ENCODE data around the gene GRAMD1C.

Gene GRAMD1C

GRCh38 chr3:113829576-113830354 is 8.8 kb upstream of the GRAMD1C start:
- no peak for TF ChIP-seq CTCF (IDR thresholded peaks at IDR 0.05)
- peak overlapping the region; percentile 94 for H3K27ac ChIP-seq
- H3K4me1 ChIP-seq (ENCODE audit: control insufficient read depth in 1 of 2, insufficient read depth in 1 of 2, low read depth in 1 of 2, low read length in 1 of 2): peaks cover 38 to 58% of the 10 kb centered on the region in 2 experiments
- peak overlapping the region; percentile 9 to 23 for H3K4me3 ChIP-seq (ENCODE audit: low read depth in 1 of 2, low read length in 1 of 2)
- no peaks in the 10 kb centered on the region for H3K27me3 ChIP-seq
- no peaks in the 10 kb centered on the region for H3K36me3 ChIP-seq
- no peaks in the 10 kb centered on the region for H3K9me3 ChIP-seq

GRCh38 chr3:113831103-113831355 is 7.6 kb upstream of the GRAMD1C start:
- no peak for TF ChIP-seq CTCF (IDR thresholded peaks at IDR 0.05)
- Histone ChIP-seq H3K36me3 (no peaks in the 10 kb centered on the region), H3K27me3 (no peaks in the 10 kb centered on the region), H3K27ac (peak overlapping the region; percentile 94), H3K9me3 (no peaks in the 10 kb centered on the region), H3K4me3 (ENCODE audit: low read depth in 1 of 2, low read length in 1 of 2) (peak overlapping the region; percentile 23 to 30), H3K4me1 (ENCODE audit: control insufficient read depth in 1 of 2, insufficient read depth in 1 of 2, low read depth in 1 of 2, low read length in 1 of 2) (peaks cover 38 to 58% of the 10 kb centered on the region in 2 experiments)

GRCh38 chr3:113832477-113833164 is 6.0 kb upstream of the GRAMD1C start:
- Histone ChIP-seq H3K27me3 (no peaks in the 10 kb centered on the region), H3K36me3 (no peaks in the 10 kb centered on the region), H3K27ac (peak overlapping the region; percentile 94), H3K4me1 (ENCODE audit: control insufficient read depth in 1 of 2, insufficient read depth in 1 of 2, low read depth in 1 of 2, low read length in 1 of 2) (peaks cover 38 to 58% of the 10 kb centered on the region in 2 experiments), H3K9me3 (no peaks in the 10 kb centered on the region), H3K4me3 (ENCODE audit: low read depth in 1 of 2, low read length in 1 of 2) (no peak overlapping the region)
- TF ChIP-seq CTCF (IDR thresholded peaks at IDR 0.05): no peak

- TF ChIP-seq CTCF (IDR thresholded peaks at IDR 0.05): no peak
Measured at GRCh38 chr3:113834983-113835382, 3.6 kb upstream of the GRAMD1C start.

GRCh38 chr3:113839551-113839950 is 963 bp downstream of the GRAMD1C start:
- peaks cover 10% of the 10 kb centered on the region for H3K27me3 ChIP-seq
- no peaks in the 10 kb centered on the region for H3K36me3 ChIP-seq
- peak overlapping the region; percentile 66 for H3K27ac ChIP-seq
- H3K4me1 ChIP-seq (ENCODE audit: control insufficient read depth in 1 of 2, insufficient read depth in 1 of 2, low read depth in 1 of 2, low read length in 1 of 2): peaks cover 11 to 14% of the 10 kb centered on the region in 2 experiments
- TF ChIP-seq CTCF (IDR thresholded peaks at IDR 0.05): no peak
- no peaks in the 10 kb centered on the region for H3K9me3 ChIP-seq
- peak overlapping the region in 1 of 2 experiments; percentile 62 for H3K4me3 ChIP-seq (ENCODE audit: low read depth in 1 of 2, low read length in 1 of 2)

More at GRCh38 chr3:113834983-113835382, 3.6 kb upstream of the GRAMD1C start:
- Histone ChIP-seq H3K27ac (peak overlapping the region; percentile 31), H3K4me1 (ENCODE audit: control insufficient read depth in 1 of 2, insufficient read depth in 1 of 2, low read depth in 1 of 2, low read length in 1 of 2) (peaks cover 38 to 57% of the 10 kb centered on the region in 2 experiments), H3K4me3 (ENCODE audit: low read depth in 1 of 2, low read length in 1 of 2) (no peak overlapping the region), H3K27me3 (peaks cover 10% of the 10 kb centered on the region), H3K9me3 (no peaks in the 10 kb centered on the region), H3K36me3 (no peaks in the 10 kb centered on the region)

Data from neutrophil (primary cell).